Stimulated activated CD8-positive, alpha-beta memory T cell treated with anti-CD3 and anti-CD28 coated beads, Interleukin-4, amount 100 ng/mL, for 1 hour (primary cell): ENCODE measurements around the gene SLC7A14.

Source experiments
- DNase-seq, 2 donors: peaks; one replicate each; pipeline ENCODE4 v3.0.0-alpha.2; 2020; ENCODE audit warnings: low read depth in 2 of 2, low spot score in 1 of 2

SLC7A14 gene

DNA sequence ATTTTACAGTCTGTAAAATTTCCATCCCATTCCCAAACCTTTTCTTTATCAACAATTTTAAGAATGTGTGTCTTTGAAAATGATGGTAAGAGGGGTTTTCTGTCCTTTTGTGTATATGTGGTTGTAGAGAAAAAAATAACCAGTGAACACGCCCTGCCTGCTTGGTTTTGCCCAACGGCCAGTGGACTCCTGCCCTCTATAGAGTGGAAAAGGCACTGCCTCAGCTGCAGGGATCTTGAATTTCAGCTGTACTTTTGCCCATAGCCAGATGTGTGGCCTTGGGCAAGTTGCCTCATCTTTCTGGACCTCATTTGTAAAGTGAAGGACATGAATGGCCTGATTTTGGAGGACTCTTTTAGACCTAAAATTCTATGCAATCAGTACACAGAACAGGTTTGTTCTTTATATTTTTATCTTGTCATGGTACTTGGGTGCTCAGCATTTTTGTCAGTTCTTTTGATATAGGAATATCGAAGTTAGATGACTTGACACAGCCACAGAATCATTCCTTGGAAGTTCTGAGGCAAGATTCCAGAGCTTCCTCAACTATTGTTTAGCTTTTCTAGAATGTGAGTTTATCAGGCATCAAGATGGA is 86.2 kb downstream of the SLC7A14 start:
- no peak for DNase-seq

DNA sequence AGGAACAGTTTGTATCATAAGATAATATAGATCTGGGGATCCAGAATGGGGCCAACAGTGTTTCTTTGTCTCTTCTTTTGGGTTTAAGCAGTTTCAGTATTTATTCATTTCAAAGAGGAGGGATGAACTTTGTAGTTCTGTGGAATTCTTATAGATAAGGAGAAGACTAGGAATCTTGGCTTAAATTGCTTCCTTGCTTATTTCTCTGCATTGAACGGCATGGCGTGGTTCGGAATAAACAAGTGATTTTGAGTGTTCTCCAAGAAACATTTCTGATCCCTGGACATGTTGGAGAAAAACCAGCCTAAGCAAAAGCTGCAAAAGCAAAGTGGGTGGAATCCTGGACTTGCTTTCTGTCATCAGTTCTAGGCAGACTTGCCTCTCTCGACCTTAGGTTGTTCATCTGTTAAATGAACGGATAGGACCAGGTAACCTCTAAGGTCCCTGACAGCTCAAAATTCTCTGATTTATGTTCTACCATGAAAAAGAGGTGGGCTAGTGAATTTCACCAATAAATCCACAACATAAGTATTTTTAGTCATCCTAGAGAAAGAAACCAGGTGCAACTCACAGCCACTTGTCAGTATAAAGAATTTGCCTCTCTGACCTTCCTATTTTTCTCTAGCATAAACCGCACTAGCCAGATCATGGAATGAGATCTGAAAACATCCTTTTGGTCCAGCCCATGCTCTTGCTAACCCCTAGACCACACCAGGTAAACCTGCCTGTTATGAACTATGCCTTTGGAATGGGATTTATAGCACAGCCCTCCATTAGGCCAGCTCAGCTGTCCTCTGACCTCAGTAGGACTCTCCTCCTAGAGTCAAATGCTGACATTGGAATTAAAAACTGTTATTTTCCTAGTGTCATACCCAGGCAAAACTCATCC is 88.4 kb downstream of the SLC7A14 start:
- no peak for DNase-seq

DNA sequence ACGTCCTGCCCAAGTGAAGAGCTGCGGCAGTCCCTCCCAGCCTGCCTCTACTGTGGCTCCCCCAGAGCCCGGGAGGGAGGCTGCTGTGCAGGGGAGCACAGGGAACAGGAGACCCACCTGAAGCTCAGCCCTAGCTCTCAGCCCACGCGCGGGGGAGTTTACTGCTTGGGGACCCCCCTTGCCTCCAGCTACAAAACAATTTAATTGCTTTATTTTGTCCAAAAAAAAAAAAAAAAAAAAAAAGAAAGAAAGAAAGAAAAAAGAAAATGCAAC is 89.1 kb downstream of the SLC7A14 start:
- no peak for DNase-seq

DNA sequence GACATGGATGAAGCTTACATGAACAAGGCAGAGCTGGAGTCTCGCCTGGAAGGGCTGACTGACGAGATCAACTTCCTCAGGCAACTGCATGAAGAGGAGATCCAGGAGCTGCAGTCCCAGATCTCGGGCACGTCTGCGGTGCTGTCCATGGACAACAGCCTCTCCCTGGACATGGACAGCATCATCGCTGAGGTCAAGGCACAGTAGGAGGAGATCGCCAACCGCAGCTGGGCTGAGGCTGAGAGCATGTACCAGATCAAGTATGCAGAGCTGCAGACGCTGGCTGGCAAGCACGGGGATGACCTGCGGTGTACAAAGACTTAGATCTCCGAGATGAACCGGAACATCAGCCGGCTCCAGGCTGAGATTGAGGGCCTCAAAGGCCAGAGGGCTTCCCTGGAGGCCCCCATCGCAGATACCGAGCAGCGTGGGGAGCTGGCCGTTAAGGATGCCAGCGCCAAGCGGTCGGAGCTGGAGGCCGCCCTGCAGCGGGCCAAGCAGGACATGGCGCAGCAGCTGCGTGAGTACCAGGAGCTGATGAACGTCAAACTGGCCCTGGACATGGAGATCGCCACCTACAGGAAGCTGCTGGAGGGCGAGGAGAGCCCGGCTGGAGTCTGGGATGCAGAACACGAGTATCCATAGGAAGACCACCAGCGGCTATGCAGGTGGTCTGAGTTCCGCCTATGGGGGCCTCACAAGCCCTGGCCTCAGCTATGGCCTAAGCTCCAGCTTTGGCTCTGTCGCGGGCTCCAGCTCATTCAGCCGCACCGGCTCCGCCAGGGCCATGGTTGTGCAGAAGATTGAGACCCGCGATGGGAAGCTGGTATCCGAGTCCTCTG is 89.6 kb downstream of the SLC7A14 start:
- DNase-seq = no peak

DNA sequence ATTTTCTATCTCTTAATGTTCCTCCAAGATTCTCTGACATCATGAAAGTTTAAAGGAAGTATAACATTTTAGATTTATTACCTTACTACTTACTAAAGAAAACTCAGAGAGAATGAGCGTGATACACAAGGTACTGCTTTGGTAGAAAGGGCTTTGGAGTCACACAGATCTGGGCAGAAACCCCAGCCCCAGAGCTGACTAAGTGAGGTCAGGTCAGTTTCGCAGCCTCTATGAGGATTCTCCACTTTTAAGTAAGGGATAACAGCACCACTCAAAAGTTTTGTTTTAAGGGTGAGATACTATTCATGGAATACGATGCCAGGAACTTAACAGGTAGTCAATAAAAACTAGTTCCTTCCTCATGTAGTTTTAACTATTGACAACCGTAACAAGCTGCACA is 91.1 kb downstream of the SLC7A14 start:
- DNase-seq = no peak

DNA sequence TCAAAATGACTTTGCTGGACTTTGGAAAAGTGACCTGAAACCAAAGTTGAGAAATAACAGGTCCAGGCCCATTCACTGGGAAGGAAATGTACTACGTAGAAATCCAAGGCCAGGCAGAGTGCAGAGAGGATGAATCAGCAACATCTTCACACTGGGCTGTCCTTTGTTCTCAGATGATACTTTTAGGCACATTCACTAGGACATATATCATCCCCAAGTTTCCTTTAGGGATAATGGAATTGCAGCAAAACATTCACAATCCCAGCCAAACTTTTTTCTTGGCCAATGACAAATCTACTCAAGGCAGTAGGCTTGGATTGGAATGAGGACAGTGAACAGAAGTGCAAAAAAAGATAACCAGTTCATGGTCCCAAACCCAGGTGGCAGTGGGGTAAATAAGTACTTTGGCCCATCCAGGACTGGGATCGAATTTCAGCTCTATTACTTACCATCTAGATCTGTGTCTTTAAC is 92.1 kb downstream of the SLC7A14 start:
- DNase-seq = no peak

DNA sequence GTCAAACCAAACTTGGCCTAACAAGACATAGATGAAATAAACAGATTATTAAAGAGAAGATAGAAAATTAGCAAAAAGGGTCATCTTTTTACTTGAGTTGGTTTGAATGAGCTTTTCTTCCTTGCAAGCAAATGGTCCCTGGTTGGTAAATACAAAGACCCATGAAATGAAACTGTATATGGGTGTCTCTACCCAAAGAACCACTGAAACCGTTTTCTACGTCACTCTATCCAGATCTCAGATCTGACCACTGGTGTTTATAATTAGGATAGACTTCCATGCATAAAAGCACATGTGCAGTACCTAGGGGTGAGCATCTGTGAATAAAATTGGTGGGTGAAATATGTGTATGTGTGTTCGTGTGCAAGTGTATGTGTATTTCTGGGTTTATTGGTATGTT is 94.0 kb downstream of the SLC7A14 start:
- no peak for DNase-seq

DNA sequence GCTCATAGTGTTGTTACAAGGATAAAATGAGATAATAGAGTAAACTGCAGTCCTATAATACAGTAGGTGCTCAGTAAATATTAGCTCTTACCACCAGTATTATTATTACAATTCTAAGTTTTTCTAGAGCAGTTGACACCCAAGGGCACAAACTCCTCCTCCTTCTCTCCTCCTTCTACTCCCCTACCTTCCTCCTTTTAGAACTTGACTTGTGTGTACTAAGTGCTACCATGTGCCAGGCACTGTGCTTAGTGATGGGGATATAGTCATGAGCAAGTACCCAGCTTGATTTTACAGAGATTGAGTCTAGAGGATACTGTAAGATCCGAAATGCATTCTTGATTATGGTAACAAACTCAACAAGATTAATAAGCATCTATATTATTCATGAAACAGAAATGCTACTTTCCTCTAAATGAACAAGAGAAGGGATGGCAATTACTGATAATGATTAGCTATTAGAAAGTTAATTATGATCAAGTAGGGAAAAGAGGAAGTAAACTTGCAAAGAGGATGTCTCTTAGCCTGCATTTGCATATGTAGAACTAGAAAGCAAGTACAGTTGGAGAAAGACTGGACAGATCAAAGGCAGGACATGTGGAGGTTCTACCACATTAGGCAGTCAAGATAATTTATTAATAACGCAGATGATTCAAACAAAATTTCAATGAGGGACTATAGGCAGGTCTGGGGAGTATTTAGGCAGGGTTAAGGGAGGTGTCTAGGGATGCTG is 94.9 kb downstream of the SLC7A14 start:
- DNase-seq = no peak

DNA sequence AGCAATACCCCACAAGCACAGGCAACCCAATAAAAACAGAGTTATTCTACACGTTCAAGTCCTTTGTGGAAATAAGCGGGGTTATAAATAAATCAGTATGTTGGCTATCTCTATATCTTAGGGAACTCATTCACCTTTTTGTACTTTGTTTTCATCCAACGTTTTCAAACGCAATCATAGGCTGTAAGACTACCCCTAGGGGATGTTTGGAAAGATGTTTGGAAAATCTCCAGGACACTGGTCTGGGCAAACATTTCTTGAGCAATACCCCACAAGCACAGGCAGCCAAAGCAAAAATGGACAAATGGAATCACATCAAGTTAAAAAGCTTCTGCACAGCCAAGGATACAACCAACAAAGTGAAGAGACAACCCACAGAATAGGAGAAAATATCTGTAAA is 97.1 kb downstream of the SLC7A14 start:
- DNase-seq = no peak

DNA sequence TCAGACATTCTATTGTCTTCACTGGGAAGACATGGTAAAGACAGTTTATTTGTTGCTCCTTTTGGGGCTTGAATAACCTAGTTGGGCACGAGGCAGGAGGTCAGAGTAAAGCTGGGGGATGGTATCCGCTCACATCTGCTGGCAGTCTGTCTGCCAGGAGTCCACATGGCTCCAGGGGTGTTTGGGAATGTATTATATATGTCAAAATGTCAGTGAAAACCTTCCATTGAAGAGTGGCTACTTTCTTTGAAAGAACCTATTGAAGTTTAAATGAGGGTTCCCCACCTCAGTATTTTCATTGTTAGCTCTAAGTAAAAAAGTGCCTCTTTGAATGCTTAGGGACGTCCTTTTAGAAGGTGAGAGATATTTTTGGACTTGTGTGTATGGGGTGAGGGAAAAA is 98.8 kb downstream of the SLC7A14 start:
- no peak for DNase-seq

DNA sequence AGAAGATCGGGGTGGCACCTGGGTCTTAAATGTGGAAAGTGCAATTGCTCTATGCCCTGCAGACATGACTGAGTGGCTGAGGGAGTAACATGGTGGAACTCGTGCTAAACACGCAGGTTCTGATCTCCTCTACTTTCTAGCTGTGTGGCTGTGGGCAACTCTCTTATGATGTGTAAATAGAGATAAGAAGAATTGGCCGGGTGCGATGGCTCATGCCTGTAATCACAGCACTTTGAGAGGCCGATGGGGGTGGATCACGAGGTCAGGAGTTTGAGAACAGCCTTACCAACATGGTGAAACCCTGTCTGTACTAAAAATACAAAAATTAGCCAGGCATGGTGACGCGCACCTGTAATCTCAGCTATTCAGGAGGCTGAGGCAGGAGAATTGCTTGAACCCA is 99.5 kb downstream of the SLC7A14 start:
- DNase-seq = no peak

DNA sequence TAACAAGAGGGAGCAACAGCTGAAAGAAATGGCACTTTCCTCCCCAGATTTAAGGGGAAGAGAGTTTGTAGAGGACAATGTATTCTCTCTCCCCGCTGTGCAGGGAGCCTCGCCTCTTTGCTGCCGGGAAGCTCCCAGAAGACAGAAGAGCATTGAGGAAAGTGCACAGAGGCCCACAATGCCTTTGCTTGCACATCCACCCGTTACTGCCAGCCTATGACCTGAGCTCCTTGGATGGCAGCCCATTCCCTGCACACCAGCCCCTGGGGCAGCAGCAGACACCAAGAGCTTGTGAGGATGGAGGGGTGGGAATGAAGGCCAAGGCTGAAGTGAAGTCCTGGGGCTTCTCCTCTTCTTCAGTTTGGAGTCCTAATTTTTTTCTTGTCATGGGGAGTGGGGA is 100.2 kb downstream of the SLC7A14 start:
- DNase-seq = no peak

DNA sequence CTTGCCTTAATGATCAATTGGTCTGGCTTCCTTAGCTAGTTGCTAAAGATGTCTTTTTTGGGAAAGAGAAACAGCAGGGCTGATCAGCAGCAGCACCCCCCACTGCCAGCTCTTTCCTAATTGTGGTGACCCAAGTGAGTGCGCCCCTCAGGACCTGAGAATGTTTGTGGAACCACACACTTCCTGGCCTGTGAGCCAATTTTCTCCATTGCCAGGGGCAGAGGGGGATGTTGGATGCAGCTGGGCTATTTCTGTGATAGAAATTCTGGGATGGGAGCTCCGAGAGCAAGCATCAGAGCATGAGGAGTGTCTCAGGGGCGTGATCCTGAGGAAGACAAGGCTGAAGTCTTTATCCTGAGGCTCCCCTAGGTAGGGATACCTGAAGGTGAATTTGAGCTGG is 100.6 kb downstream of the SLC7A14 start:
- no peak for DNase-seq

DNA sequence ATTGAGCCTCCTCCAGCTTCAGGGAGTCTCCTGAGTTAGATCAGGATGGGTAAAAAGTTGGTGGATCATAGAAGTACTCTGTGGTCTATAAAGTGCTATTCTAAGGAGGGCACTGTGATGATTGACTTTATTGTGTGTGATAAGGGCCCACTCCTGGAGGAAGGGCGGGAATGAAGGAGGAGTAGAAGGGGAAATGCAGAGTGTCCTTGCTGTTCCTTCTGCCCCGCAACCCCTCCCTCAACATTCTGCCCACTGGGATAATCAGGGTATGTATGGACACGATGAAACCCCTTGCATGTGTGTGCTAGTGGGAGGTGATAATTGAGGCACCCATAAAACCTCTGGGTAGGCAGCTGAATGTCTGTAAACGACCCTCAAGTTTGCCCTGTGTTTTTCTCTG is 101.0 kb downstream of the SLC7A14 start:
- DNase-seq = no peak

DNA sequence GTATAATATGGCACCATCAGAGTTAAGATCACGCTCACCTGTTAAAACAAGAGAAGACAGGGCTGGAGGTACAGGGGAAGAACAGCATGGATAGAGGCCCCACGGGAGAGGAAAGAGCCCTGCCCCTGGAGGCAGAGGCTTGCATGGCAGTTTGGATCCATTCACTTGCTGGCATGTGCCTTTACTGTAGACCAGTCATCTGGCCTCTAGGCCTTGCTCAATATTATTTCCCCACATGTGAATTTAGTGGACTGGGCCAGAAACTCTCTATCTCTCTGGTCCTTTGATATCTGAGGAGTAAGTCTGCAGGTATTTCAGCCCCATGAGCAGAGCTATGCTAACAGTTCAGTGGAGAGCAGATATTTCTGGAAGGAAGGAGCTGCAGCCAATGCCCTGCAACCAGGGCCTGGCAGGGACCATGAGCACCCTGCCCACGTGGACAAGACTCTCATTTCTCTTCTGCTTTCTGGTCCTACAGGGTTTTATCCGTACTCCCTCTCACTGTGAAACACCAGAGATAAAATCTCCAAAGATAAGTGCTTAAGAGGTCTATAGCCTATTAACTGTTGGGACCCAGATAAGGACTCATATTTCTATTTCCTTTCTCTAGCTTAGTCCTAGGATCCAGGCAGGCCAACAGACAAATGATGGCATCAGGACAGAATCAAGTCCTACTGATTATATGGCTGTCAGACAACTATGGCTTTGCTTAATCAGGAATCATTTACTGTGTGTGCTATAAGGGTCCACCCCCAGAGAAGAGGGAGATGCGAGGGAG is 102.2 kb downstream of the SLC7A14 start:
- DNase-seq = no peak

DNA sequence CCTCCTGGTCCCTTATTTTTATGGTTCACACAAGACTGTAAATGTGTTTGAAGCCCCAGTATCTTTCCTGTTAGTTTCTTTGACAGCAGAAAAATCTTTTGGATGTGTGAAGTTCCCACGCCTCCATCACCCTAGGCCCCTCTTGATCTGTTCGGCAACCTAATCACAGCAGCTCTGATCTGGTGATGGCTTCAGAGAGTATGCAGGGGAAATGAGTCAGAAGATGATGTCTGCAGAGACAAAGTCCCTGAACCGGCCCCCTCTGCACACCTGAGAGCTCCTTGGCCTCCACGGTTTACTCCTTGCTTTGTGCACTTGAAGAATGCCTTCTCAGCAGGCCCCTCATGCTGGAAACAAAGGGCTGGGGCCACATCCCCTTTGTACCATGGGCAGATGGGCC is 103.7 kb downstream of the SLC7A14 start:
- no peak for DNase-seq

DNA sequence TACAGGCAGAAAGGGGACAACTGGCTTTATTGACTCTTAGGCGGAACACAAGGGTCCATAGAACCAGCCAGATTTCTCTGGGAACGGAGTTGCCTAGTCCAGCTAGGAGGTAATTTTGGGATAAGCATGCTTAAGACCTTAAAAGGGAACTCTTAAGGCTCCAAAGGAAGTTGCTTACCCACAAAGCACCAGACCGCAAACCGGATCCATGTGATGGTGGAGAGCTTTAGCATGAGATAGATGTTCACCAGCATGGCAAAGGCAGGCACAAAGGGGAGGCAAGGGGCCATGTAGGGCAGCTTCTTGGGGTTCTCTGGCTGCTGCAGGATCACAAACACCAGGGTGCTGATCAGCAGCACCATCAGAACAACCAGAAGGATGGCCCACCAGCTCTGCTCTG is 105.8 kb downstream of the SLC7A14 start:
- DNase-seq = no peak

DNA sequence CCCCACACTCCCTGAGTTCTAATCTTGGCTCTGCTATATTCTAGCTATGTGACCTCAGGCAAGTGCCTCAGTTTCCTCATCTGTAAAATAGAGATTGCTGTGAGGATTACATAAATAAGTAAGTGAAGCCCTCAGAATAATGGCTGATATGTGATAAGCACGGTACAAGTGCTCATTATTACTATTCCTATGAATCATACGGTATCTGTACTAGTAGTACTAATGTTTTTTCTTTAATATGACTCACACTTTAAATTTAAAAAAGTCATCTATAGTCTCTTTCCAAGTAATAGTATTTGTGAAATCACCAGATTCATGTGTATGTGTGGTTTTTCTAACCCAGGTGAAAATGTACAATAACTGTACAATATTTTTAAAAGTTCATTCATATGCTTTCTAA is 108.5 kb downstream of the SLC7A14 start:
- DNase-seq = no peak

DNA sequence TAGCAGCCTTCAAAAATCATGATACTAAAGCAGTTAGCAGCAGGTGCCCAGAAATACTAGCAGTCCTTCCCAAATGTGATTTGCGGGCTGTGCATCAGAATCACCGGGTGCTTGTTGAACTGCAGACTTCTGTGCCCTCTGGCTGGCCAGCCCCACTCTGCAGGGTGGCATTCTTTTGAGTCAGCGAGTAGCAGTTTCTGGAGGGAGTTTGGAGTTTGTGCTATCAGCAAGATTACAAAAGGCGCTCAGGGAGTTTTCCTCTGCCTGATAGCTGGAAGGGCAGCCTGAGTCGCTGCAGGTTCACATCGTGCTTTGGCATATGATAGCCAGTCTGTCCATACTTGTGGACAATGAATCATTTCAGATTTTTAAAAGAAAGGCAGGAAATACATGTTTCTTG is 109.6 kb downstream of the SLC7A14 start:
- DNase-seq = no peak

DNA sequence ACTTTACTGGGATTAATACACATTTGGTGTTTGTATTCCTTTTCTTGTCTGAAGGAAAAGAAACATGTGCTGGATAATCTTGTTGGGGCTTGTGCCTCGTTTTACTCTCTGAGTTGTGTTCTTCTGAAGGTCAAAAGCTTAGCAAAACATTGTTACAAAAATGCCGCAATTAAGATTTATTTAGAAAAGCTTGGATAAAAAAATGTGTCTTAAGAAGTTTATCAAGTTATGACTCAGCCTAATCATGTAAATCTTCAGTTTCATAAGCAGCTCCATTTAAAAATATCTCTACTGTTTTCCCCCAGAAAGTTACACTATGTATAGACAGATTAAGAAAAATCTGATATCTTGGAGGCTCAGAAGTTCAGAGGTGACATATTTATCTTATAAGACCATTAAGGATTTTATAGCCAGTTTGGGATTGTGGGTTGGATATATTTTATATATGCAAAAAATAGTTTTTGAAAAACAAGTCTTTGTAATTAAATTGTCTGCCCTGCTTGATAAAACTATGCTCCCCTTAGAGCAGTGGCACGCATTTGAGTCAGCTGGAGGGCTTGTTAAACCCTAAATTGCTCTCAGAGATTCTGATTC is 110.7 kb downstream of the SLC7A14 start:
- DNase-seq = no peak
